ENCODE data around the gene PRELID1.
A peak's percentile ranks its signal among the peaks of the same experiment; 100 is the strongest.

The PRELID1 gene

GRCh38 chr5:177313561-177314259 is 10.1 kb downstream of the PRELID1 start:
- no peak for DNase-seq (ENCODE audit: low read depth in 3 of 3)

GRCh38 chr5:177314376-177315342 is 11.1 kb downstream of the PRELID1 start:
- no peak for DNase-seq (ENCODE audit: low read depth in 3 of 3)

GRCh38 chr5:177315411-177315810 is 11.8 kb downstream of the PRELID1 start:
- no peak for DNase-seq (ENCODE audit: low read depth in 3 of 3)

GRCh38 chr5:177316005-177316404 is 12.4 kb downstream of the PRELID1 start:
- no peak for DNase-seq (ENCODE audit: low read depth in 3 of 3)

- DNase-seq (ENCODE audit: low read depth in 3 of 3) = peak in 2 of 3 experiments; percentile 58 to 64
These were observed 14.4 kb downstream of the PRELID1 start for GRCh38 chr5:177317959-177318377.

GRCh38 chr5:177319913-177320588 is 16.5 kb downstream of the PRELID1 start:
- DNase-seq (ENCODE audit: low read depth in 3 of 3) = no peak

GRCh38 chr5:177320879-177321278 is 17.3 kb downstream of the PRELID1 start:
- DNase-seq (ENCODE audit: low read depth in 3 of 3) = no peak

GRCh38 chr5:177325868-177326381 is 22.3 kb downstream of the PRELID1 start:
- DNase-seq (ENCODE audit: low read depth in 3 of 3) = no peak

GRCh38 chr5:177327539-177328522 is 24.2 kb downstream of the PRELID1 start:
- DNase-seq (ENCODE audit: low read depth in 3 of 3) = no peak

GRCh38 chr5:177328545-177329231 is 25.1 kb downstream of the PRELID1 start:
- DNase-seq (ENCODE audit: low read depth in 3 of 3) = no peak

GRCh38 chr5:177329883-177330282 is 26.3 kb downstream of the PRELID1 start:
- DNase-seq (ENCODE audit: low read depth in 3 of 3) = no peak

- no peak for DNase-seq (ENCODE audit: low read depth in 3 of 3)
These were observed 27.6 kb downstream of the PRELID1 start for GRCh38 chr5:177330991-177331842.

GRCh38 chr5:177332031-177332895 is 28.7 kb downstream of the PRELID1 start:
- no peak for DNase-seq (ENCODE audit: low read depth in 3 of 3)

- DNase-seq (ENCODE audit: low read depth in 3 of 3) = no peak
These were observed 29.3 kb downstream of the PRELID1 start for GRCh38 chr5:177332896-177333260.

GRCh38 chr5:177333420-177334154 is 30.0 kb downstream of the PRELID1 start:
- no peak for DNase-seq (ENCODE audit: low read depth in 3 of 3)

- DNase-seq (ENCODE audit: low read depth in 3 of 3) = no peak
These were observed 30.6 kb downstream of the PRELID1 start for GRCh38 chr5:177334155-177334551.
